BLaER1 (cell line): ENCODE measurements around the gene SLC43A3.

Experiments
- H3K27ac ChIP-seq: shearing (Covaris generic); formaldehyde crosslinking; 2 replicates; pipeline ENCODE4 v1.8.1; 2022
- H3K27me3 ChIP-seq: shearing (Covaris generic); formaldehyde crosslinking; 2 replicates; pipeline ENCODE4 v1.8.1; 2022
- H3K36me3 ChIP-seq: shearing (Covaris generic); formaldehyde crosslinking; 2 replicates; pipeline ENCODE4 v1.8.1; 2022
- H3K4me1 ChIP-seq: shearing (Covaris generic); formaldehyde crosslinking; 2 replicates; pipeline ENCODE4 v1.8.1; 2022
- H3K4me2 ChIP-seq: shearing (Covaris generic); formaldehyde crosslinking; 2 replicates; pipeline ENCODE4 v1.8.1; 2022
- H3K4me3 ChIP-seq: shearing (Covaris generic); formaldehyde crosslinking; 2 replicates; pipeline ENCODE4 v1.8.1; 2022
- H3K9ac ChIP-seq: shearing (Covaris generic); formaldehyde crosslinking; 2 replicates; pipeline ENCODE4 v1.8.1; 2022
- H3K9me3 ChIP-seq: shearing (Covaris generic); formaldehyde crosslinking; 2 replicates; pipeline ENCODE4 v1.8.1; 2022
- H4K20me1 ChIP-seq: shearing (Covaris generic); formaldehyde crosslinking; 2 replicates; pipeline ENCODE4 v1.8.1; 2022
- Cebpa-rat ChIP-seq: shearing (Covaris generic); IDR thresholded peaks from 2 replicates; pipeline ENCODE4 v1.8.1; 2022

Gene SLC43A3

GRCh38 chr11:57426929-57427726 lies at the start of gene SLC43A3:
Gene SLC43A3, minus strand, starts transcription at chr11:57427121. Its CDS starts 949 bp downstream, at chr11:57426172.
- peak within 1 kb of the TSS; percentile 90 for H3K9ac ChIP-seq
- H3K27ac ChIP-seq: peak within 1 kb of the TSS; percentile 94
- TF ChIP-seq Cebpa-rat: no peak
- H3K4me2 ChIP-seq: peak within 1 kb of the TSS; percentile 100
- H3K36me3 ChIP-seq: peaks cover 34% of the 10 kb centered on the region
- H3K27me3 ChIP-seq: no peaks in the 10 kb centered on the region
- no peaks in the 10 kb centered on the region for H3K9me3 ChIP-seq
- H3K4me3 ChIP-seq: peak within 1 kb of the TSS; percentile 76
- H3K4me1 ChIP-seq: peaks cover 50% of the 10 kb centered on the region
- peaks cover 25% of the 10 kb centered on the region for H4K20me1 ChIP-seq

GRCh38 chr11:57476047-57476756 lies 49.3 kb upstream of the SLC43A3 start:
- no peak for TF ChIP-seq Cebpa-rat
- H3K27me3 ChIP-seq: peaks cover 9% of the 10 kb centered on the region; the same call in 1 of the 2 replicates
- H3K4me3 ChIP-seq: peak overlapping the region; percentile 69
- no peaks in the 10 kb centered on the region for H3K9me3 ChIP-seq
- H3K9ac ChIP-seq: peak overlapping the region; percentile 86
- peak overlapping the region; percentile 91 for H3K27ac ChIP-seq
- peak overlapping the region; percentile 100 for H3K4me2 ChIP-seq
- H3K36me3 ChIP-seq: peaks cover 12% of the 10 kb centered on the region
- no peaks in the 10 kb centered on the region for H4K20me1 ChIP-seq
- peaks cover 83% of the 10 kb centered on the region for H3K4me1 ChIP-seq

- TF ChIP-seq Cebpa-rat: no peak
- Histone ChIP-seq H4K20me1 (no peaks in the 10 kb centered on the region), H3K36me3 (peaks cover 15% of the 10 kb centered on the region), H3K9ac (peak overlapping the region; percentile 86), H3K27me3 (peaks cover 9% of the 10 kb centered on the region; the same call in 1 of the 2 replicates), H3K4me1 (peaks cover 77% of the 10 kb centered on the region), H3K27ac (peak overlapping the region; percentile 91), H3K4me2 (peak overlapping the region; percentile 100), H3K9me3 (no peaks in the 10 kb centered on the region), H3K4me3 (peak overlapping the region; percentile 69)
Observed at GRCh38 chr11:57475671-57476046, 48.7 kb upstream of the SLC43A3 start.

GRCh38 chr11:57475191-57475590 lies 48.3 kb upstream of the SLC43A3 start:
- no peak overlapping the region for H3K9ac ChIP-seq
- H3K4me1 ChIP-seq: peaks cover 73% of the 10 kb centered on the region
- peaks cover 17% of the 10 kb centered on the region for H3K36me3 ChIP-seq
- peaks cover 9% of the 10 kb centered on the region; the same call in 1 of the 2 replicates for H3K27me3 ChIP-seq
- no peak overlapping the region for H3K27ac ChIP-seq
- TF ChIP-seq Cebpa-rat: no peak
- H3K4me3 ChIP-seq: no peak overlapping the region
- H3K4me2 ChIP-seq: peak overlapping the region; percentile 100
- no peaks in the 10 kb centered on the region for H4K20me1 ChIP-seq
- no peaks in the 10 kb centered on the region for H3K9me3 ChIP-seq

GRCh38 chr11:57474803-57475115 lies 47.8 kb upstream of the SLC43A3 start:
- peaks cover 9% of the 10 kb centered on the region; the same call in 1 of the 2 replicates for H3K27me3 ChIP-seq
- H3K4me1 ChIP-seq: peaks cover 70% of the 10 kb centered on the region
- H3K9ac ChIP-seq: peak overlapping the region; percentile 68; the same call in 1 of the 2 replicates
- H3K4me3 ChIP-seq: peak overlapping the region; percentile 51; the same call in 1 of the 2 replicates
- no peaks in the 10 kb centered on the region for H3K9me3 ChIP-seq
- no peaks in the 10 kb centered on the region for H4K20me1 ChIP-seq
- peak overlapping the region; percentile 80 for H3K27ac ChIP-seq
- peak overlapping the region; percentile 100 for H3K4me2 ChIP-seq
- no peak for TF ChIP-seq Cebpa-rat
- peaks cover 21% of the 10 kb centered on the region for H3K36me3 ChIP-seq

GRCh38 chr11:57474017-57474802 lies 47.3 kb upstream of the SLC43A3 start:
- Histone ChIP-seq H4K20me1 (no peaks in the 10 kb centered on the region), H3K9ac (peak overlapping the region; percentile 68), H3K4me1 (peaks cover 65% of the 10 kb centered on the region), H3K4me2 (peak overlapping the region; percentile 100), H3K27ac (peak overlapping the region; percentile 80), H3K4me3 (peak overlapping the region; percentile 51), H3K27me3 (peaks cover 9% of the 10 kb centered on the region; the same call in 1 of the 2 replicates), H3K9me3 (no peaks in the 10 kb centered on the region), H3K36me3 (peaks cover 26% of the 10 kb centered on the region)
- TF ChIP-seq Cebpa-rat: no peak

- peak overlapping the region; percentile 68; the same call in 1 of the 2 replicates for H3K9ac ChIP-seq
- H3K4me1 ChIP-seq: peaks cover 57% of the 10 kb centered on the region
- peak overlapping the region; percentile 51; the same call in 1 of the 2 replicates for H3K4me3 ChIP-seq
- peak overlapping the region; percentile 80 for H3K27ac ChIP-seq
- H4K20me1 ChIP-seq: no peaks in the 10 kb centered on the region
- H3K4me2 ChIP-seq: peak overlapping the region; percentile 100
- H3K27me3 ChIP-seq: peaks cover 9% of the 10 kb centered on the region; the same call in 1 of the 2 replicates
- H3K9me3 ChIP-seq: no peaks in the 10 kb centered on the region
- H3K36me3 ChIP-seq: peaks cover 35% of the 10 kb centered on the region
- TF ChIP-seq Cebpa-rat: no peak
Observed at GRCh38 chr11:57473285-57473841, 46.4 kb upstream of the SLC43A3 start.

- H3K9me3 ChIP-seq: no peaks in the 10 kb centered on the region
- no peak overlapping the region for H3K4me2 ChIP-seq
- H3K4me3 ChIP-seq: no peak overlapping the region
- peaks cover 53% of the 10 kb centered on the region for H3K4me1 ChIP-seq
- peaks cover 6% of the 10 kb centered on the region; the same call in 1 of the 2 replicates for H3K27me3 ChIP-seq
- H3K36me3 ChIP-seq: peaks cover 44% of the 10 kb centered on the region
- no peak overlapping the region for H3K9ac ChIP-seq
- no peak overlapping the region for H3K27ac ChIP-seq
- H4K20me1 ChIP-seq: no peaks in the 10 kb centered on the region
- no peak for TF ChIP-seq Cebpa-rat
Observed at GRCh38 chr11:57471496-57471895, 44.6 kb upstream of the SLC43A3 start.

GRCh38 chr11:57469268-57469667 lies 42.3 kb upstream of the SLC43A3 start:
- Histone ChIP-seq H3K4me2 (no peak overlapping the region), H3K9ac (no peak overlapping the region), H3K27me3 (no peaks in the 10 kb centered on the region), H3K27ac (no peak overlapping the region), H3K4me1 (peaks cover 43% of the 10 kb centered on the region), H3K4me3 (no peak overlapping the region), H3K36me3 (peaks cover 55% of the 10 kb centered on the region), H4K20me1 (peaks cover 12% of the 10 kb centered on the region; the same call in 1 of the 2 replicates), H3K9me3 (no peaks in the 10 kb centered on the region)
- TF ChIP-seq Cebpa-rat: no peak
